HepG2 (cell line): ENCODE measurements around the gene SNUPN. TPM values are rescaled to one million over a fixed set of nuclear protein-coding genes. Genes with fewer than 3 reads are reported as not detected.

Experiments
- AKNA ChIP-seq: sonication (generic); formaldehyde crosslinking; IDR thresholded peaks from 2 replicates; pipeline ENCODE4 v1.4.0; 2020; ENCODE audit warnings: missing genetic modification reagents, borderline replicate concordance
- CHCHD3 ChIP-seq: sonication (generic); formaldehyde crosslinking; IDR thresholded peaks from 2 replicates; pipeline ENCODE4 v1.8.0; 2022; ENCODE audit warnings: mild to moderate bottlenecking, missing genetic modification reagents, moderate library complexity
- HMG20A ChIP-seq: IDR thresholded peaks from 2 replicates; pipeline ENCODE4 v1.6.1; 2016; ENCODE audit warnings: borderline replicate concordance
- ISL2 ChIP-seq: sonication (generic); formaldehyde crosslinking; IDR thresholded peaks from 2 replicates; pipeline ENCODE4 v1.5.0; 2020; ENCODE audit warnings: missing genetic modification reagents
- JUNB ChIP-seq: sonication (generic); formaldehyde crosslinking; IDR thresholded peaks from 2 replicates; pipeline ENCODE4 v1.8.0; 2022; ENCODE audit warnings: missing genetic modification reagents, mild to moderate bottlenecking, borderline replicate concordance
- MNT ChIP-seq: fragments of 450-650 bp; IDR thresholded peaks from 2 replicates; pipeline ENCODE4 v1.6.1; 2016
- NR2C2 ChIP-seq: sonication (generic); formaldehyde crosslinking; IDR thresholded peaks from 2 replicates; pipeline ENCODE4 v1.4.0; 2020; ENCODE audit warnings: missing genetic modification reagents, mild to moderate bottlenecking, moderate library complexity, borderline replicate concordance
- RAD51 ChIP-seq: fragments of 450-650 bp; IDR thresholded peaks from 2 replicates; pipeline ENCODE4 v1.6.1; 2016; ENCODE audit warnings: borderline replicate concordance
- RBM22 ChIP-seq: fragments of 200-400 bp; formaldehyde crosslinking; optimal IDR thresholded peaks from 2 replicates; pipeline ENCODE3; 2017; ENCODE audit warnings: mild to moderate bottlenecking, low read length, moderate library complexity
- STAG1 ChIP-seq: sonication (generic); formaldehyde crosslinking; IDR thresholded peaks from 2 replicates; pipeline ENCODE4 v1.4.0; 2020; ENCODE audit warnings: missing genetic modification reagents
- STAT5B ChIP-seq: sonication (generic); formaldehyde crosslinking; IDR thresholded peaks from 2 replicates; pipeline ENCODE4 v1.4.0; 2020; ENCODE audit warnings: missing genetic modification reagents
- TP53 ChIP-seq: sonication (generic); formaldehyde crosslinking; conservative IDR thresholded peaks from 2 replicates; pipeline ENCODE4 v1.4.0; 2020; ENCODE audit warnings: missing genetic modification reagents
- ZKSCAN1 ChIP-seq: fragments of 150-350 bp; IDR thresholded peaks from 2 replicates; pipeline ENCODE4 v1.6.1; 2014; ENCODE audit warnings: low read length
- ZMAT3 ChIP-seq: sonication (generic); formaldehyde crosslinking; conservative IDR thresholded peaks from 2 replicates; pipeline ENCODE4 v1.7.0; 2021; ENCODE audit warnings: missing genetic modification reagents
- ZNF138 ChIP-seq: sonication (generic); formaldehyde crosslinking; IDR thresholded peaks from 2 replicates; pipeline ENCODE4 v1.5.0; 2020; ENCODE audit warnings: mild to moderate bottlenecking, low read depth, missing genetic modification reagents
- ZNF24 ChIP-seq: fragments of 450-650 bp; IDR thresholded peaks from 2 replicates; pipeline ENCODE4 v1.6.1; 2017; ENCODE audit warnings: antibody characterized with exemption, mild to moderate bottlenecking
- ZNF367 ChIP-seq: sonication (generic); formaldehyde crosslinking; IDR thresholded peaks from 2 replicates; pipeline ENCODE4 v1.4.0; 2020; ENCODE audit warnings: missing genetic modification reagents, borderline replicate concordance
- ZNF772 ChIP-seq: sonication (generic); formaldehyde crosslinking; IDR thresholded peaks from 2 replicates; pipeline ENCODE4 v1.5.0; 2020; ENCODE audit warnings: mild to moderate bottlenecking, missing genetic modification reagents
- ZSCAN30 ChIP-seq: sonication (generic); formaldehyde crosslinking; IDR thresholded peaks from 2 replicates; pipeline ENCODE4 v1.5.0; 2020; ENCODE audit warnings: mild to moderate bottlenecking, missing genetic modification reagents
- polyA plus RNA-seq, 8 experiments: library from polyadenylated mRNA; depleted of rRNA in 3 of 8; stranded (reverse) in 7 of 8; unstranded in 1 of 8; fragments of >200 nt; fragmentation: Illumina TruSeq in 4 of 8; extraction: Trizol in 4 of 8; gene quantifications; 2 replicates each; pipeline versions ENCODE4 v1.2.1 to v1.2.3, GENCODE V29; 2011 to 2016; ENCODE audit warnings: low read depth in 4 of 8, missing spikeins in 1 of 8, mixed read lengths in 1 of 8; ENCODE audit not compliant: insufficient read depth in 1 of 8
- total RNA-seq, 5 experiments: library from RNA; depleted of rRNA; stranded (reverse); fragments of >200 nt; fragmentation: Illumina TruSeq; extraction: Trizol; gene quantifications; 2 replicates each; pipeline ENCODE4 v1.2.3, GENCODE V29; 2016; ENCODE audit warnings: low read depth in 1 of 5
- TF ChIP-seq, protein P1 (sequence below): sonication (generic); formaldehyde crosslinking; IDR thresholded peaks from 2 replicates; pipeline ENCODE4 v1.4.0; 2020; ENCODE audit warnings: missing genetic modification reagents, borderline replicate concordance
- TF ChIP-seq, protein P2 (sequence below): sonication (generic); formaldehyde crosslinking; IDR thresholded peaks from 2 replicates; pipeline ENCODE4 v1.4.0; 2020; ENCODE audit warnings: missing genetic modification reagents

Gene SNUPN
- total and polyA plus RNA-seq, 2 of the 13 experiments (the other 11 are each of a cell fraction or from before 2014, with no cell fraction given) = 9.0 to 16.4 TPM

DNA sequence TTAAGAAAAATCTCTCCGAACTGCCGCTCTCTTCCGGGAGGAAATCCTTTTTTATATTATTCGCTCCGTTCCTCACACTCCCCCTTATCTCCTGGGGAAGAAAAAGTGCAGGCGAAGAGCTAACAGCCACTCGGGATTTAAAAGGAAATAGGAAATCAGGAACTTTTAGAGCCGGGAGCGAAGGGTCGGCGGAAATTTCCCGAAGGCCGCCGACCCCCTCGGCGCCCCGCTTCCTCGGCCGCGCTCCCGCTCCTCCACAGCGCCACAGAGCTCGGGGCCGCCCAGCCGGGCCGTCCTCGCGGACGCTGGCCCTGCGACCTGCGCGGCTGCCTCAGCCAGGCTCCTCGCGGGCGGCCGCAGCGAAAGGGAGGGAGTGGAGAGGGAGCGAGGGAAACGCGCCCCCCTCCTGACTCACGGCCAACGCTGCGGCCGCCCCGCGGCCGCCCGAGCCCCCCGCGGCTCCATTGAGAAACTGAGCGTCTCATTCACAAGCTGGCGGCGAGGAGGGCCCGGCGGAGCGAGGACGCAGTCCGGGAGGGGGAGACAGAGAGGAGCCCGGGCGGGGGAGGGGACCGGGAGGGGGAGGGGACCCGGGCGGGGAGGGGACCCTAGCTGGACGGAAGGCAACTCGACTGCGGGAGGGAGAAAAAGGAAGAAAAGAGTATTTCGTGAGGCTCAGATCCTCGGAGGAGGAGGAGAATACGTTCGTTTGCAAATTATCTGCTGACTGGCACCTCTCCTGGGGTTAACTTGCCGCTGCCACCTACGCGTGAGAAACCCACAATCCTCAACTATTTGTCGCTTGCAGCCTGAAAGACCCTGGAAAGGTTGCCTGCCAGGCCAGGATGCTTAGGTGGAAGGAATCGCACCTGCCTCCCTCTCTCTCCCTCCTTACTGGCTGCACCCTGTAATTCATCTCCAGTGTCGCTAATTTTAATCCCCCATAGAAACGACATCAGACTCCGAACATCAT, 46.3 kb downstream of the SNUPN start, which contains the start of gene PTPN9 (continued):
- no peak for TF ChIP-seq AKNA (CRISPR knock-in tag)
- no peak for TF ChIP-seq ZKSCAN1
- TF ChIP-seq RAD51 = no peak
- TF ChIP-seq ZMAT3 (CRISPR knock-in tag) = no peak
- TF ChIP-seq JUNB (CRISPR knock-in tag) = no peak
- no peak for TF ChIP-seq MNT
- TF ChIP-seq NR2C2 = no peak
- TF ChIP-seq, protein P1, sequence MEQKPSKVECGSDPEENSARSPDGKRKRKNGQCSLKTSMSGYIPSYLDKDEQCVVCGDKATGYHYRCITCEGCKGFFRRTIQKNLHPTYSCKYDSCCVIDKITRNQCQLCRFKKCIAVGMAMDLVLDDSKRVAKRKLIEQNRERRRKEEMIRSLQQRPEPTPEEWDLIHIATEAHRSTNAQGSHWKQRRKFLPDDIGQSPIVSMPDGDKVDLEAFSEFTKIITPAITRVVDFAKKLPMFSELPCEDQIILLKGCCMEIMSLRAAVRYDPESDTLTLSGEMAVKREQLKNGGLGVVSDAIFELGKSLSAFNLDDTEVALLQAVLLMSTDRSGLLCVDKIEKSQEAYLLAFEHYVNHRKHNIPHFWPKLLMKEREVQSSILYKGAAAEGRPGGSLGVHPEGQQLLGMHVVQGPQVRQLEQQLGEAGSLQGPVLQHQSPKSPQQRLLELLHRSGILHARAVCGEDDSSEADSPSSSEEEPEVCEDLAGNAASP (CRISPR knock-in tag) = no peak
- peak; percentile 64; the same call in 1 of the 2 replicates for TF ChIP-seq ZSCAN30 (CRISPR knock-in tag)
- no peak for TF ChIP-seq ZNF138 (CRISPR knock-in tag)
- TF ChIP-seq CHCHD3 (CRISPR knock-in tag) = no peak
- TF ChIP-seq ZNF772 = no peak
- no peak for TF ChIP-seq HMG20A
- no peak for TF ChIP-seq ZNF367 (CRISPR knock-in tag)
- no peak for TF ChIP-seq RBM22
- no peak for TF ChIP-seq ZNF24
- TF ChIP-seq ISL2 (CRISPR knock-in tag) = no peak
- TF ChIP-seq STAG1 = no peak
- no peak for TF ChIP-seq STAT5B (CRISPR knock-in tag)
- TF ChIP-seq, protein P2, sequence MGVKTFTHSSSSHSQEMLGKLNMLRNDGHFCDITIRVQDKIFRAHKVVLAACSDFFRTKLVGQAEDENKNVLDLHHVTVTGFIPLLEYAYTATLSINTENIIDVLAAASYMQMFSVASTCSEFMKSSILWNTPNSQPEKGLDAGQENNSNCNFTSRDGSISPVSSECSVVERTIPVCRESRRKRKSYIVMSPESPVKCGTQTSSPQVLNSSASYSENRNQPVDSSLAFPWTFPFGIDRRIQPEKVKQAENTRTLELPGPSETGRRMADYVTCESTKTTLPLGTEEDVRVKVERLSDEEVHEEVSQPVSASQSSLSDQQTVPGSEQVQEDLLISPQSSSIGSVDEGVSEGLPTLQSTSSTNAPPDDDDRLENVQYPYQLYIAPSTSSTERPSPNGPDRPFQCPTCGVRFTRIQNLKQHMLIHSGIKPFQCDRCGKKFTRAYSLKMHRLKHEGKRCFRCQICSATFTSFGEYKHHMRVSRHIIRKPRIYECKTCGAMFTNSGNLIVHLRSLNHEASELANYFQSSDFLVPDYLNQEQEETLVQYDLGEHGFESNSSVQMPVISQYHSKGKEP (CRISPR knock-in tag) = no peak
- TF ChIP-seq TP53 = no peak
